NCI-H345 treated with DMSO at 0.1 percent for 48 hours (cell line): Measurements from ENCODE around the gene BEAN1.

Experiments
- DNase-seq: peaks from one replicate; lab custom pipeline; 2025; ENCODE audit not compliant: unreplicated experiment; lab: John Stamatoyannopoulos, UW

BEAN1 gene, protein sequence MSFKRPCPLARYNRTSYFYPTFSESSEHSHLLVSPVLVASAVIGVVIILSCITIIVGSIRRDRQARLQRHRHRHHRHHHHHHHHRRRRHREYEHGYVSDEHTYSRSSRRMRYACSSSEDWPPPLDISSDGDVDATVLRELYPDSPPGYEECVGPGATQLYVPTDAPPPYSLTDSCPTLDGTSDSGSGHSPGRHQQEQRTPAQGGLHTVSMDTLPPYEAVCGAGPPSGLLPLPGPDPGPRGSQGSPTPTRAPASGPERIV

DNA sequence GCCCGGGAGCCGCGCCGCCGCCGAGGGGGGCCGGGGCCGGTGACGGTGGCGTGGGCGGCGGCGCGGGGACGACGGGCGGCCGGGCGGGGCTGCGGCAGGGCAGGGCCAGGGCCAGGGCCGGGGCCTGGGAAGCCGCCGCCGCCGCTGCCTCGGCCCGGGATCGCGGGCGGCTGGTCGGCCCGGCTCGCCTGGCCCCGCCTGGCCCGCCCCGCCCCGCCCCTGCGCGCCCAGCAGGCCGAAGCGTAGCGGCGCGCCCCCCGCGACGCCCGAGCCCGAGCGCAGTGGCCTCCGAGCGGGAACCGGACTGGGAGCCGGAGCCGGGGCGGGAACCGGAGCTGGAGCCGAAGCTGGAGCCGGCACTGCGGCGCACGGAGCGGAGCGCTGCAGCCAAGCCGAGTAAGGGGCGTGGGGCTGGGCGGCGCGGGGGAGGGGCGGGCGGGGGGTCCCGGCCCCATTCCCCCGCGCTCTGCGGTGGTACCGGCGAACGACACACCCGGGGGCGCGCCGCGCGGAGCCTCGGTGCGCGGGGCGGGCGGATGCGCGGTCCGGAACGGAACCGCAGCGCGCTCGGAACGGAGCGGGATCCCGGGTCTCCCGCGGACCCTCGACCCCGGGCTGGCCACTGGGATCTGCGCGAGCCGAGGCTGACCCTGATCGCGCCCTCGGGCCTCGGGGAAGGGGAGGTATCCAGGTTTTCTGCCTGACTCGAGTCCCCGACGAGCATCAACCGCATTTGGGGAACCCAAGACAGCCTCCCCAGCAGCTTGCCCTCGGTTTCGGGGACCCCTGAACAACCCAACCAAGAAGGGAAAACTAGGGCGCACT is at the start of gene BEAN1:
TSS of gene BEAN1 (plus strand) at position 260 of the 825 bp plus-strand sequence. CDS start 10,382 bp downstream, outside the sequence.
- DNase-seq, result no peak

GRCh38 chr16:66377324-66377723 is 49.8 kb upstream of the BEAN1 start:
- no peak for DNase-seq

DNA sequence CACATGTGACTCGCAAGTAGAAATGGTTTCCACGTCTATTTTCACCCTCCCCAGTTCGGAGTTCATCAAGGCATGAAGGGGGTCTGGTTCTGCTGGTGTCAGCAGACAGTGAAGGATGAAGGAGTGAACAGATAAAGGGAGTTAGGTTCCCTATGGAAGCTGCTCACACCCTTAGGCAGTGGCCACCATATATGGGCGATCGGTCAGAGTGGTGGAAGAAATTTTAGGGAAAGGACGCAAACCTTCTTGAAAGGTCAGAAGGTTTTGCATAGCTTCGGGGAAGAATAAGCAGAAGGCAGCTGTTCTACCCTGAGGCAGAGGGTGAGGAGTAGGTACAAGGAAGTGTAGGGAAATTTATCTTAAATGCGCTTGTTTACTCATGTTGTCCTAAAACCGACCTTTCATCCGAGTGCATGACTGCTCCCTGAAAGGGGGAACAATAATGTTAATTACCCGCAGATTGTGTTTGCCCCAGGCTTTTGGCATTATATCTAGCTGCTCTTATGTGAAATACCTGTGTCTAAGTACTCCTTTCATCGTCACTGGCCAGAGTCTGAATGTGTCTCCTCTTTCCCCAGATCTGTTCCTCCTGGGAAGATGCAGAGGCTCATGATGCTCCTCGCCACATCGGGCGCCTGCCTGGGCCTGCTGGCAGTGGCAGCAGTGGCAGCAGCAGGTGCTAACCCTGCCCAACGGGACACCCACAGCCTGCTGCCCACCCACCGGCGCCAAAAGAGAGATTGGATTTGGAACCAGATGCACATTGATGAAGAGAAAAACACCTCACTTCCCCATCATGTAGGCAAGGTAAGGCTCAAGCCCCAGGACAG is 48.1 kb upstream of the BEAN1 start:
- DNase-seq, result no peak

GRCh38 chr16:66379571-66379941 is 47.5 kb upstream of the BEAN1 start:
- DNase-seq, result no peak

- DNase-seq, result no peak
Observed at GRCh38 chr16:66380421-66380820, 46.7 kb upstream of the BEAN1 start.

GRCh38 chr16:66381585-66382170 is 45.4 kb upstream of the BEAN1 start:
- no peak for DNase-seq

GRCh38 chr16:66382171-66382965 is 44.7 kb upstream of the BEAN1 start:
- no peak for DNase-seq

GRCh38 chr16:66382966-66383299 is 44.2 kb upstream of the BEAN1 start:
- no peak for DNase-seq

GRCh38 chr16:66383551-66383950 is 43.5 kb upstream of the BEAN1 start:
- no peak for DNase-seq

- DNase-seq, result no peak
Observed at GRCh38 chr16:66385415-66385814, 41.7 kb upstream of the BEAN1 start.

- DNase-seq, result no peak
Observed at GRCh38 chr16:66386629-66387622, 40.2 kb upstream of the BEAN1 start.

GRCh38 chr16:66387817-66388332 is 39.2 kb upstream of the BEAN1 start:
- no peak for DNase-seq

- no peak for DNase-seq
Observed at GRCh38 chr16:66388350-66389139, 38.5 kb upstream of the BEAN1 start.

DNA sequence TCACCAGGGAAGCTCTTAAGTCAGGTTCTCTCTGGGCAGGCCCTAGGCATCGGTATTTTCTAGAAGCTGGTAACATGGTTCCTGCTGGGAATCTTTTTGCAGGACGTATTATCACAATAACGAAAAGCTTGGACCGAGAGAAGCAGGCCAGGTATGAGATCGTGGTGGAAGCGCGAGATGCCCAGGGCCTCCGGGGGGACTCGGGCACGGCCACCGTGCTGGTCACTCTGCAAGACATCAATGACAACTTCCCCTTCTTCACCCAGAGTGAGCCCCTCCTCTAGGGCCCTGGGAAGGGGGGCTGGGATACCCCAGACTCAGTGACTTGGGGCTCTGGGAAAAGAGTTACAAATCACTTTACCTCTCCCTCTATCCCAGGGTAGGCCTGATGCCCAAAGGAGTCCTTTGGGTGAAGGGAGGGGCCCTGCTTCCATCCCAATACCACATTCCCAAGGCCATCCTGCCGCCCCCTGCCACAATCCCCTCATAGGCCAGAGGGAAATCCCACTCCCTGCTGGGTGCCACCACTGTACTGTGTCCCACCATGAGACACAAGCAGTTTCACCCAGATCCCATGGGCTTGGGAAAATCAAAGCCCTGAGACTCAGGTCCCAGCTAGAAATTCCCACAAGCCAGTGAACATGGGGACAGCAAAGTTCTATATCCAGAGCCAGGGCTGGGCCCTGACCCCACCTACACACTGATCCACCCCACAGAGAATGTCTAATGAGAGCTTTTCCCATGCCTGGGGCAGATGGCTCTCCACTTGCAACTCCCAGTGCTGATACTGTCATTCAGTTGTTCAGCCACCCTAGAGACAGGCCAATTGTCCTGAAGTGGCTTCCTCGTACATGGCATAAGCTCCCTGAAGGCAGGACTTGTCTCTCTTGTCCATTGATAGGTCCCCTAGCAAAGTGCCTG is 37.6 kb upstream of the BEAN1 start:
- no peak for DNase-seq

GRCh38 chr16:66390346-66391108 is 36.6 kb upstream of the BEAN1 start:
- DNase-seq, result no peak
